Rectal smooth muscle tissue (tissue), 1 donor: ENCODE measurements around the gene PKP1.
"Not testable (repeated sequence)": the region's sequence is repeated elsewhere in the genome, so short reads cannot be mapped to it uniquely, and the experiment has no call there.

Experiments used
- H3K27ac ChIP-seq: one replicate; pipeline ENCODE4 v1.7.0; 2013; ENCODE audit warnings: low read depth, low read length, inconsistent platforms
- H3K27me3 ChIP-seq: one replicate; pipeline ENCODE4 v1.7.0; 2013; ENCODE audit warnings: low read length; ENCODE audit not compliant: control insufficient read depth, insufficient read depth
- H3K36me3 ChIP-seq: one replicate; pipeline ENCODE4 v1.7.0; 2013; ENCODE audit warnings: low read length; ENCODE audit not compliant: control insufficient read depth, insufficient read depth
- H3K4me1 ChIP-seq: one replicate; pipeline ENCODE4 v1.7.0; 2013; ENCODE audit warnings: low read length; ENCODE audit not compliant: control insufficient read depth, insufficient read depth
- H3K4me3 ChIP-seq: one replicate; pipeline ENCODE4 v1.7.0; 2013; ENCODE audit warnings: low read length
- H3K9ac ChIP-seq: one replicate; pipeline ENCODE4 v1.7.0; 2013; ENCODE audit warnings: low read length

Gene PKP1, protein sequence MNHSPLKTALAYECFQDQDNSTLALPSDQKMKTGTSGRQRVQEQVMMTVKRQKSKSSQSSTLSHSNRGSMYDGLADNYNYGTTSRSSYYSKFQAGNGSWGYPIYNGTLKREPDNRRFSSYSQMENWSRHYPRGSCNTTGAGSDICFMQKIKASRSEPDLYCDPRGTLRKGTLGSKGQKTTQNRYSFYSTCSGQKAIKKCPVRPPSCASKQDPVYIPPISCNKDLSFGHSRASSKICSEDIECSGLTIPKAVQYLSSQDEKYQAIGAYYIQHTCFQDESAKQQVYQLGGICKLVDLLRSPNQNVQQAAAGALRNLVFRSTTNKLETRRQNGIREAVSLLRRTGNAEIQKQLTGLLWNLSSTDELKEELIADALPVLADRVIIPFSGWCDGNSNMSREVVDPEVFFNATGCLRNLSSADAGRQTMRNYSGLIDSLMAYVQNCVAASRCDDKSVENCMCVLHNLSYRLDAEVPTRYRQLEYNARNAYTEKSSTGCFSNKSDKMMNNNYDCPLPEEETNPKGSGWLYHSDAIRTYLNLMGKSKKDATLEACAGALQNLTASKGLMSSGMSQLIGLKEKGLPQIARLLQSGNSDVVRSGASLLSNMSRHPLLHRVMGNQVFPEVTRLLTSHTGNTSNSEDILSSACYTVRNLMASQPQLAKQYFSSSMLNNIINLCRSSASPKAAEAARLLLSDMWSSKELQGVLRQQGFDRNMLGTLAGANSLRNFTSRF

DNA sequence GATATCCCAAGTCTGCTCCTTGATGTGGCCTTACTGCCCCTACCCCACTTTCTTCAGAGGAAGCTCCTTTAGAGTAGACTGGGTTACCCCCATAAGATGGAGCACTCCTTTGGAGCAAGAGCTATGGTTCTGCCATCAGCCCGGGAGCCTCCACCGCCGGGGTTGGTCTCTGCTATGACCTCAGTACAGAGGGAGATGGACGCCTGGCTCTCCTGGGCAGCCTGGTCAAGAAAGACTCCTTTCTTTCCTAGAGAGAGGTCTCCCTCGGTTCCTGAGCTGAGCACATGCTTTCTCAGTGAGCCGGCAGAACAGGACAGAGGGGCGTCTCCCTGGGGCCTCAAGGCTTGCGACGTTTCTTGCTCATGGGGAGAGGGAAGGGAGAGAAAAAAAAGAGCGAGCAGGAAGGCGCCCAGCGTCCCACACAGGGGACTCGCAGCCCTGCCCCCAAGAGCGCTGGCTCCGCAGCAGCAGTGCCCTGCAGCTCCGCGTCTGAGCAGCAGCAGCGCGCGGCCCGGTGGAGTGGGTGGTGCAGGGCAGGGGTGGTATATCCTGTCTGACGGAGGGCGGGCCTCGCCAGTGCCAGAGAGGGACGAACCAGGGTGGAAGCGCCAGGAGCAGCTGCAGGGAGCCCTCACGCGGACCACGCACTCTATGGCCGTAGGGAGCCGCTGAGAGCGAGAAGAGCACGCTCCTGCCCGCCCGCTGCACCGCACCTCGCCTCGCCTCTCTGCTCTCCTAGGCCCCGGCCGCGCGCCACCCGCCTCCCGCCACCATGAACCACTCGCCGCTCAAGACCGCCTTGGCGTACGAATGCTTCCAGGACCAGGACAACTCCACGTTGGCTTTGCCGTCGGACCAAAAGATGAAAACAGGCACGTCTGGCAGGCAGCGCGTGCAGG lies at the start of gene PKP1:
PKP1 (plus strand) TSS at position 576 of the 899 bp plus-strand sequence; CDS start at position 773, 197 bp downstream.
- Histone ChIP-seq H3K4me1 (peaks cover 2% of the 10 kb centered on the region), H3K27ac (no peak within 1 kb of the TSS), H3K9ac (no peak within 1 kb of the TSS), H3K36me3 (no peaks in the 10 kb centered on the region), H3K27me3 (peaks cover 14% of the 10 kb centered on the region), H3K4me3 (peak within 1 kb of the TSS; percentile 44)

DNA sequence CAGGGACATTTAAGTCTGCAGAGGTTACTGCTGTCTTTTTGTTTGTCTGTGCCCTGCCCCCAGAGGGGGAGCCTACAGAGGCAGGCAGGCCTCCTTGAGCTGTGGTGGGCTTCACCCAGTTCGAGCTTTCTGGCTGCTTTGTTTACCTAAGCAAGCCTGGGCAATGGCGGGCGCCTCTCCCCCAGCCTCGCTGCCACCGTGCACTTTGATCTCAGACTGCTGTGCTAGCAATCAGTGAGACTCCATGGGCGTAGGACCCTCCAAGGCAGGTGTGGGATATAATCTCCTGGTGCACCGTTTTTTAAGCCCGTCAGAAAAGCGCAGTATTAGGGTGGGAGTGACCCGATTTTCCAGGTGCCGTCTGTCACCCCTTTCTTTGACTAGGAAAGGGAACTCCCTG lies 43.7 kb upstream of the PKP1 start:
- H3K27ac ChIP-seq, H3K4me1 ChIP-seq, H3K36me3 ChIP-seq, H3K4me3 ChIP-seq, H3K9ac ChIP-seq, H3K27me3 ChIP-seq: not testable (repeated sequence)

DNA sequence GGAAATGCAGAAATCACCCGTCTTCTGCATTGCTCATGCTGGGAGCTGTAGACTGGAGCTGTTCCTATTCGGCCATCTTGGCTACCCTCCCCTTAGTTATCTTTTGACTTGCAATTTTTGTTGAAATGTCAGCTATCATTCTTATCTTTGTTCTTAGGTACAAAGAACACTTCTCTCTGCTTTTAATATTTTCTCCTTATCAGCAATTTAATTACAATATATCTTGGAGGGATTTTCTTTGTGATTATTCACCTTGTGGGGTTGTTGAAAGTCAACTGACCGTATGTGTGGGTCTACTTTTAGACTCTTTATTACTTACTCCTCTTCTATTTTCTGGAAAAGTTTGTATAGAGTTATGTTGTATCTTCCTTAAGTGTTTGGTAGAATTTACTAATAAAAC lies 43.1 kb upstream of the PKP1 start:
- Histone ChIP-seq H3K27me3 (no peaks in the 10 kb centered on the region), H3K36me3 (no peaks in the 10 kb centered on the region), H3K4me1 (no peaks in the 10 kb centered on the region), H3K27ac (no peak overlapping the region), H3K4me3 (no peak overlapping the region), H3K9ac (no peak overlapping the region)

DNA sequence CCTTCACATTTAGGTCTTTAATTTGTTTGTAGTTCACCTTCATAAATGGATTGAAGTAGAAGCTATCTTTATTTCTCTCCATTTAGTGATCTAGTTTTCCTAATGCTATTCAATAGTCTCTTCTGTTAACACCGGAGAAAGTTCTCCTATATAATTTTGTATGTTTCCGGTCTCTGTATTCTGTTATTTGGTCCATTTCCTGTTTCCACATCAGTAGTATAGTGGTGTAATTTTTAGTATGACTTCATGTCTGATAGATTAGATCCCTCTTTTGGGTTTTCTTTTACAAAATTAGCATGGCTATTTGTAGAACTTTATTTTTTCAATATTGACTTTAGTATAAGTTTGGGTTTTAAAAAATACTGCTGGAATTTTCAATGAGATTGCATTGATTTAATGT lies 41.6 kb upstream of the PKP1 start:
- no peaks in the 10 kb centered on the region for H3K4me1 ChIP-seq
- no peak overlapping the region for H3K27ac ChIP-seq
- no peaks in the 10 kb centered on the region for H3K27me3 ChIP-seq
- H3K36me3 ChIP-seq, result no peaks in the 10 kb centered on the region
- H3K4me3 ChIP-seq, result no peak overlapping the region
- H3K9ac ChIP-seq, result no peak overlapping the region

DNA sequence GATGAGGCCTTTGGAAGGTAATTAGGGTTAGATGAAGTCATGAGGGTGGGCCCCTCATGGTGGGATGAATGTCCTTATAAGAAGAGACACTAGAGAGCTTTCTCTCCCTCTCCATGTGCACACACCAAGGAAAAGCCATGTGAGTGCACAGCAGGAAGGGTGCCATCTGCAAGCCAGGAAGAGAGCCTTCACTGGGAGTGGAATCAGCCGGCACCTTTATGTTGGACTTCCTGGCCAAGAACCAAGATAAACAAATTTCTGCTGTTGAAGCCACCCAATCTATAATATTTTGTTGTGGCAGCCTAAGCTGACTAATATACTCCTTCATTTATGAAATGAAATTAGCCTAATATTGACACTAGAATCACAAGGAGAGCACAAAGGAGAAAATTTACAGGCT lies 38.2 kb upstream of the PKP1 start:
- H3K4me3 ChIP-seq, result no peak overlapping the region
- no peaks in the 10 kb centered on the region for H3K4me1 ChIP-seq
- no peak overlapping the region for H3K9ac ChIP-seq
- no peak overlapping the region for H3K27ac ChIP-seq
- no peaks in the 10 kb centered on the region for H3K36me3 ChIP-seq
- H3K27me3 ChIP-seq, result no peaks in the 10 kb centered on the region

DNA sequence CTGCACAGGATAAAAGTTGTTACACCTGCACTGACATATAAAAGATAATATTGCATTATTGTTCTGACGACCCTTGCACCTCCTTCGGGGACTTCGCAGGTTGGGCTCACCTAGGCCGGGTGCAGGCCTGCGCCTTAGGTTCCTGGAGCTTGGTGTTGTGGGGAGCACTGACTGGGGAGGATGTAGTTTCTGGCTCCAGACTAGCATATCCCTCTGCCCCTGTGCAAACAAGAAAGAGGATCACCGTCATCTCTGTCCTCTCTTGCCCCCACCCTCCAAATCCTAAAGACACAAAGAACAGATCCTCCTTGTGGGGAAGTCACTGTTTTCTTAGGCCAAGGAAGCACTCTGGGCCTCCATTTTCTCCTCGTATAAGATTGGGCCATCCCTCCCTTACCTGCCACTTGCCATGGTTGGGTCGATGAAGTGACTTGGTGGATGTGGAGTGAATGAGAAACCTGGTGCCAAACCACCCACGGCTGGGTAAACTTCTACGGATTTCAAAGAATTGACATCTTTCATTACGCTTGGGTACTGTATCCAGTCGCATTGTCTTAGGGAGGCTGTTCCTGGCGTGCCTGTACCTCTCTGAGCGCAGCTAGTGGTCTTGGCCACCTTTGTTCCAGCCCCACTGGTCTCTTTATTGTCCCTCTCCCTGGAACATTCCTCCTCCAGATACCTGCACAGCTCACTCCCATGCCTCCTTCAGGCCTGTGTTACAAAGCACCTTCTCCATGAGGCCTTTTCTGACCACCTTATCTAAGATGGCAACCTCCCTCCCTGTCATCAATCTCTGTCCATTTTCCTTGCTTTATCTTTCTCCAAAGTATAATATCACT lies 34.4 kb upstream of the PKP1 start:
- Histone ChIP-seq H3K9ac (no peak overlapping the region), H3K36me3 (no peaks in the 10 kb centered on the region), H3K27me3 (no peaks in the 10 kb centered on the region), H3K27ac (no peak overlapping the region), H3K4me3 (no peak overlapping the region), H3K4me1 (no peaks in the 10 kb centered on the region)

DNA sequence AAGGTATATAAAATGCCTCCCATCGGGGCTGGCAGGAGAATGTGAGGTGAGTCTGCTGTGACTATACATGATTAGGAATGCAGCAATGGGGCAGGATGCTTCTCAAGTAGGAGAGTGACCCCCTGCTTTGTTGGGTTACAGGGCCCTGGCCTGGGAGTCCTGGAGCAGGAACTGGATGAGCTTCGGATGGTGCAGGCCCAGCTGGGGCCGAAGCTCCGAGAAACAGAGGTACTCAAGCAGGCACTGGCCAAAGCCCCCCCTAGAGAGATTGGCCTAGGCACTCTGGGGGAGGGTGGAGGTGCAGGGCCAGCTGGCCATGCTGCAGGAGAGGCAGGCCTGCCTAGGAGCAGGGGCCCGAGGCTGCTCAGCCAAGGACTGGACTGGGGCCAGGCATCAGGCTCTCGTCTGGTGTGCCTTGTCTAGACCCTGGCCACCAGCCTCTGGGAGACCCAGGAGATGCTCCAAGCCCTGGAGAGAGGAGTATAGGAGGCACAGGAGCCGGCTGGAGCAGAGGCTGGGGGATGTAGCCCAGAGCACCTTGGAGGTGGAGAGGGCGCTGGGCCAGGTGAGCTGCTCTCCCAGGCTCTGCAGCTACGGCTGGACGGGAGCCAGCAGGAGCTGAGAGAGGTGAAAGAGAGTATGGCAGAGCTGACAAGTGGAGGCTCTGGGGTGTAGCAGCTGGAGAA lies 32.8 kb upstream of the PKP1 start:
- no peaks in the 10 kb centered on the region for H3K36me3 ChIP-seq
- H3K27me3 ChIP-seq, result no peaks in the 10 kb centered on the region
- H3K27ac ChIP-seq, result no peak overlapping the region
- H3K4me1 ChIP-seq, result no peaks in the 10 kb centered on the region
- H3K4me3 ChIP-seq, result no peak overlapping the region
- H3K9ac ChIP-seq, result no peak overlapping the region

DNA sequence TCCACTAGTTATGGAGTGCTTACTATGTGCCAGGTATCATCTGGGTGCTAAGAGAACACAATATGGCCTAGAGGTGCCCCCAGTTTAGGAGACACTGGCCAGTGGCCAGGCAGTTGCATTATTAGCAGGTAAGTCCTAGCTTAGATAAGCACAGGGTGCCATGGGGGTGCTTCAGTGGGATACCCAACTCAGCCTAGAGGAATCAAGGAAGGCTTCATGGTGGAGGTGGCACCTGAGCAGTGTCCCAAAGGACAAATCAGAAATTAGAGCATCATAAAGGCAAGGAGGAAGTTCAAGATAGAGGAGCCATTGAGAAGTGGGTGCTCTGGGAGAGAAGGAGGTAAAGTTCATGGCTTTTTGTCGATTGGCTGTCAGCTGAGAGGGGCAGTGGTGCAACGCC lies 31.9 kb upstream of the PKP1 start:
- H3K36me3 ChIP-seq, result no peaks in the 10 kb centered on the region
- H3K27ac ChIP-seq, result no peak overlapping the region
- H3K4me1 ChIP-seq, result no peaks in the 10 kb centered on the region
- H3K4me3 ChIP-seq, result no peak overlapping the region
- H3K27me3 ChIP-seq, result no peaks in the 10 kb centered on the region
- H3K9ac ChIP-seq, result no peak overlapping the region

DNA sequence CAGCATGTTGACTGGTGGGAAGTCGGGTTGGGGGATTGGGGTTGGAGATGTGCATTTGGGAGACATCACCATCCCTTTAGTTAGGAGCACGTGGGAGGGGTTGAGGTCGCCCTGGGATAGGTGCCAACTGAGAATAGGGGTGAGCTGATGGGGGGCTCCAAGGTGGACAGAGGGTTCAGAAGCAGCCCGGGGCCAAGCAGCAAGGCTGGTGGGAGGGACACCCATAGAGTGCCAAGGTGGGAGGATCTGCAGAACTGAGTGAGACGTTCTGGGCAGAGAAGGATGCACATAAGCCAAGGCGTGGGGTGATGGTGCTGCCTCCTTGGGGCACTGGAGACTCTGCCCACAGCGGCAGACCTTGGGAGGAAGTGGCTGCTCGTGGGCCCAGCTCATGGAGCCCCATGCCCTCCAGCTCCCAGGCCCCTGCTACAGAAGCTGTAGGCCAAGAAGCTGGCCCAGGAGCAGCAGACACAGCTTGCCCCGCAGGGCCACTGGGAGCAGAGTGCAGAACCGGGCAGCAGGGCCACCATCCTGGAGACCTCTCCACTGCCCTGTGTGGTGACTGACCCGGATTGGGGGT lies 31.4 kb upstream of the PKP1 start:
- Histone ChIP-seq H3K4me1 (no peaks in the 10 kb centered on the region), H3K27ac (no peak overlapping the region), H3K36me3 (no peaks in the 10 kb centered on the region), H3K27me3 (no peaks in the 10 kb centered on the region), H3K4me3 (no peak overlapping the region), H3K9ac (no peak overlapping the region)

DNA sequence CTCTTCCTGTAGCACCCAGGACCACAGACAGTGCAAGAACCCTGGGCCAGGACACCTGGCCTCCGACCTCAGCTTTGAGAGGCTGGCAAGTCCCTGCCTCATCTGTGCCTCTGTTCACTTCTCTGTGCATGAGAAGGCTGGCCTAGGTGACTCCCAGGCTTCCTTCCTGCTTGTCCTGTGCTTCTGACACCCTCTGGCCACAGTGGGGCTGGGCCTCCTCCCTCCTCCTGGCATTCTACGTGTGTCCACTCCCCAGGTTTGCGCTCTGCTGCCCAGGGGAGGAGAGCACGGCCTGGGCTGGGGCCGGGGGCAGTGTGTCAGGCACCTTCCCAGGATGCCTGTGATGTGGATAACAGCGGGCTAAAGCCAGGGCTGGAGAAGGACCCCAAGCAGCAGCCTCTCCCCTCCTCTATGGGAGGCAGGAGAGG lies 30.3 kb upstream of the PKP1 start:
- H3K4me1 ChIP-seq, result no peaks in the 10 kb centered on the region
- no peaks in the 10 kb centered on the region for H3K27me3 ChIP-seq
- H3K27ac ChIP-seq, result no peak overlapping the region
- H3K36me3 ChIP-seq, result no peaks in the 10 kb centered on the region
- no peak overlapping the region for H3K9ac ChIP-seq
- no peak overlapping the region for H3K4me3 ChIP-seq

DNA sequence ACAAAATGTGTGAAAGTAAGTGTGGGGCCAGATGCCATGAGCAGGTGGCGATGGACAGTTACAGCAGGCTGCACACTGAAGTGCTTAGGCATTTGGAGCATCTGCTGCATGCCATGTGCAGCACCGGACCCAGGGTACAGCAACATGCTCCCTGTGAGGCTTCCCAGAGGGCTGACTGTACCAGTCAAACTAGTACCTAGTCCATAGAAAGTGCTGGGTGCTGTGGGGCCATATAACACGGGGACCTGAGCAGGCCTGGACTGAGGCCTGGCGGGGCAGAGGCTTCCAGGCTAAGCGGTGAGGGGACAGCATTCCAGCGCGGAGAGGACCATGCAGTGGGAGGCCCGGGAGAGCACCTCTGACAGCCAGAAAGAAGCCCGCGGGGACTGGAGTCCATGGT lies 29.9 kb upstream of the PKP1 start:
- no peak overlapping the region for H3K9ac ChIP-seq
- H3K27me3 ChIP-seq, result no peaks in the 10 kb centered on the region
- no peaks in the 10 kb centered on the region for H3K4me1 ChIP-seq
- no peaks in the 10 kb centered on the region for H3K36me3 ChIP-seq
- H3K4me3 ChIP-seq, result no peak overlapping the region
- no peak overlapping the region for H3K27ac ChIP-seq
